Measurements from ENCODE around the gene GINS3. TPM values are rescaled to one million over a fixed set of nuclear protein-coding genes. Genes with fewer than 3 reads are reported as not detected.

Gene GINS3

GRCh38 chr16:58454178-58454577, 61.9 kb downstream of the GINS3 start:
- peaks cover 0 to 38% (median 0%) of the 10 kb centered on the region in 3 experiments for H3K27me3 ChIP-seq (ENCODE audit: control insufficient read depth in 3 of 3, insufficient read depth in 3 of 3, low read depth in 1 of 3, low read length in 3 of 3)
- H3K4me1 ChIP-seq (ENCODE audit: control insufficient read depth in 2 of 2, insufficient read depth in 1 of 2, low read depth in 1 of 2, low read length in 2 of 2) = peaks cover 5% of the 10 kb centered on the region in 2 donors
- H2BK5ac ChIP-seq (ENCODE audit: low read length) = no peak overlapping the region
- H2BK120ac ChIP-seq (ENCODE audit: low read depth, low read length) = no peak overlapping the region
- H3K27ac ChIP-seq (replicated peaks; ENCODE audit: low read length) = no peak overlapping the region
- H2AK5ac ChIP-seq (ENCODE audit: low read depth, low read length) = no peak overlapping the region
- H3K4me2 ChIP-seq (ENCODE audit: insufficient read depth, low read length, poor library complexity, severe bottlenecking) = no peak overlapping the region
- no peak overlapping the region for H2AFZ ChIP-seq (ENCODE audit: low read length)
- H3K9ac ChIP-seq (ENCODE audit: low read depth, low read length, poor library complexity) = no peak overlapping the region
- no peak overlapping the region for H3K14ac ChIP-seq (ENCODE audit: low read length)
- no peak overlapping the region for H3K4ac ChIP-seq (ENCODE audit: low read length)
- H3K23ac ChIP-seq (ENCODE audit: low read depth, low read length, poor library complexity) = no peak overlapping the region
- no peaks in the 10 kb centered on the region for H3K79me1 ChIP-seq (ENCODE audit: low read depth, low read length)
- H3K36me3 ChIP-seq (replicated peaks in 1 of 2; ENCODE audit: control insufficient read depth in 2 of 2, insufficient read depth in 2 of 2, low read length in 2 of 2) = no peaks in the 10 kb centered on the region
- H4K91ac ChIP-seq (ENCODE audit: low read depth, low read length, poor library complexity) = no peak overlapping the region
- no peaks in the 10 kb centered on the region for H3K9me3 ChIP-seq (replicated peaks in 1 of 2; ENCODE audit: control insufficient read depth in 2 of 2, insufficient read depth in 1 of 2, low read depth in 1 of 2, low read length in 2 of 2)
- no peak overlapping the region for H3K18ac ChIP-seq (ENCODE audit: low read length)
- no peak overlapping the region for H4K8ac ChIP-seq (ENCODE audit: low read depth, low read length)
- H2BK15ac ChIP-seq (ENCODE audit: low read length) = no peak overlapping the region
- H3K4me3 ChIP-seq (ENCODE audit: low read length in 2 of 2) = no peak overlapping the region
- H2BK12ac ChIP-seq (ENCODE audit: low read length) = no peak overlapping the region
- no peak for DNase-seq (ENCODE audit: low spot score)
- no CpG with 5 or more reads among the region's 2 CpGs for WGBS, 2 donors (ENCODE audit: extremely low coverage in 2 of 2, insufficient read length in 2 of 2, insufficient replicate concordance in 1 of 2)

GRCh38 chr16:58454856-58455255, 62.6 kb downstream of the GINS3 start:
- Histone ChIP-seq H3K9me3 (replicated peaks in 1 of 2; ENCODE audit: control insufficient read depth in 2 of 2, insufficient read depth in 1 of 2, low read depth in 1 of 2, low read length in 2 of 2) (no peaks in the 10 kb centered on the region), H3K4me3 (ENCODE audit: low read length in 2 of 2) (no peak overlapping the region), H3K4me1 (ENCODE audit: control insufficient read depth in 2 of 2, insufficient read depth in 1 of 2, low read depth in 1 of 2, low read length in 2 of 2) (peaks cover 5% of the 10 kb centered on the region in 2 donors), H3K18ac (ENCODE audit: low read length) (no peak overlapping the region), H2BK12ac (ENCODE audit: low read length) (no peak overlapping the region), H3K36me3 (replicated peaks in 1 of 2; ENCODE audit: control insufficient read depth in 2 of 2, insufficient read depth in 2 of 2, low read length in 2 of 2) (no peaks in the 10 kb centered on the region), H3K4me2 (ENCODE audit: insufficient read depth, low read length, poor library complexity, severe bottlenecking) (no peak overlapping the region), H2BK5ac (ENCODE audit: low read length) (no peak overlapping the region), H2BK15ac (ENCODE audit: low read length) (no peak overlapping the region), H3K23ac (ENCODE audit: low read depth, low read length, poor library complexity) (no peak overlapping the region), H3K27ac (replicated peaks; ENCODE audit: low read length) (no peak overlapping the region), H3K4ac (ENCODE audit: low read length) (no peak overlapping the region), H2AK5ac (ENCODE audit: low read depth, low read length) (no peak overlapping the region), H3K9ac (ENCODE audit: low read depth, low read length, poor library complexity) (no peak overlapping the region), H2BK120ac (ENCODE audit: low read depth, low read length) (no peak overlapping the region), H4K91ac (ENCODE audit: low read depth, low read length, poor library complexity) (no peak overlapping the region), H3K79me1 (ENCODE audit: low read depth, low read length) (no peaks in the 10 kb centered on the region), H3K14ac (ENCODE audit: low read length) (no peak overlapping the region), H4K8ac (ENCODE audit: low read depth, low read length) (no peak overlapping the region), H2AFZ (ENCODE audit: low read length) (no peak overlapping the region), H3K27me3 (ENCODE audit: control insufficient read depth in 3 of 3, insufficient read depth in 3 of 3, low read depth in 1 of 3, low read length in 3 of 3) (peaks cover 0 to 40% (median 0%) of the 10 kb centered on the region in 3 experiments)
- no peak for DNase-seq (ENCODE audit: low spot score)
- no CpG with 5 or more reads among the region's 5 CpGs for WGBS, 2 donors (ENCODE audit: extremely low coverage in 2 of 2, insufficient read length in 2 of 2, insufficient replicate concordance in 1 of 2)

Small RNA genes within 50 kb of the gene (small RNA-seq; reads per million reads assigned to genes)
- gene RNU6-1110P (ENCODE audit: insufficient read depth) (not detected), gene RNU6-269P (ENCODE audit: insufficient read depth) (not detected)
